K562 (cell line): ENCODE results near the gene CEP131. TPM values are rescaled to one million over a fixed set of nuclear protein-coding genes. Genes with fewer than 3 reads are reported as not detected.

ENCODE experiments used
- ATAC-seq: fragments of 200-7000 bp; cut with Tn5 transposase; 3 replicates; pipeline ENCODE4 v1.9.1; 2020; ENCODE audit warnings: moderate library complexity
- BruUV-seq: library from RNA; stranded (reverse); fragments of 400-500 nt; replicated peaks from 2 replicates; lab custom pipeline; 2021; lab: Mats Ljungman, UMichigan
- CTCF ChIA-PET: fragments of 300-600 bp; formaldehyde crosslinking; extraction: SDS; loops from one replicate; lab custom pipeline; 2021; ENCODE audit warnings: low intra/inter-chr PET ratio; lab: Yijun Ruan, JAX
- POLR2A ChIA-PET: fragments of 300-600, 350-650 bp; sonication (Branson Sonifier 250); formaldehyde crosslinking; extraction: SDS; loops from one replicate; lab custom pipeline; 2021; ENCODE audit warnings: antibody characterized with exemption, inconsistent platforms; lab: Yijun Ruan, JAX
- DNase-seq, 4 experiments: peaks; one replicate each; pipeline versions ENCODE4 v3.0.0 to v3.0.0-alpha.2; 2011 to 2018; ENCODE audit warnings: low spot score in 3 of 4, mixed read lengths in 3 of 4; ENCODE audit errors: extremely low read depth in 1 of 4
- FAIRE-seq: peaks from 2 replicates; lab custom pipeline; 2011; peaks lifted over from hg19 to GRCh38; lab: Jason Lieb, UNC
- H2AFZ ChIP-seq: 2 replicates; pipeline ENCODE4 v1.6.0; 2011; ENCODE audit warnings: low read depth, low read length, control low read depth, inconsistent platforms
- H3K27ac ChIP-seq: fragments of 200-600 bp; 3 replicates; pipeline ENCODE4 v1.8.0; 2011; ENCODE audit warnings: low read depth, mild to moderate bottlenecking, control low read depth, inconsistent platforms, low read length, moderate library complexity, mixed read lengths; ENCODE audit errors: extremely low read depth
- H3K27me3 ChIP-seq, 2 experiments: fragments of 300-600 bp in 1 of 2; 2 replicates in 1 of 2; 3 replicates in 1 of 2; pipeline versions ENCODE4 v1.6.0 to v1.8.0; 2011; ENCODE audit warnings: inconsistent platforms in 2 of 2, low read length in 2 of 2, mild to moderate bottlenecking in 1 of 2, mixed read lengths in 1 of 2, moderate library complexity in 1 of 2; ENCODE audit not compliant: control insufficient read depth in 2 of 2, insufficient read depth in 2 of 2
- H3K36me3 ChIP-seq: fragments of 300-600 bp; 3 replicates; pipeline ENCODE4 v1.8.0; 2011; ENCODE audit warnings: mild to moderate bottlenecking, low read length, inconsistent platforms; ENCODE audit not compliant: control insufficient read depth, insufficient read depth
- H3K4me1 ChIP-seq, 2 experiments: fragments of 200-600 bp in 1 of 2; replicated peaks in 1 of 2; 2 replicates in 1 of 2; 3 replicates in 1 of 2; pipeline versions ENCODE4 v1.5.1 to v1.8.0; 2011; ENCODE audit warnings: inconsistent platforms in 2 of 2, low read length in 2 of 2, mild to moderate bottlenecking in 1 of 2, mixed read lengths in 1 of 2, moderate library complexity in 1 of 2; ENCODE audit not compliant: control insufficient read depth in 2 of 2, insufficient read depth in 2 of 2
- H3K4me2 ChIP-seq: 2 replicates; pipeline ENCODE4 v1.6.1; 2011; ENCODE audit warnings: low read length, control low read depth, inconsistent platforms, mixed read lengths; ENCODE audit not compliant: insufficient read depth
- H3K4me3 ChIP-seq: fragments of 200-600 bp; sonication (generic), shearing (Covaris generic); 2 replicates; pipeline ENCODE4 v1.5.1; 2016; ENCODE audit warnings: control low read depth, inconsistent platforms
- H3K79me2 ChIP-seq: fragments of 200-600 bp; 3 replicates; pipeline ENCODE4 v1.8.0; 2011; ENCODE audit warnings: low read length, inconsistent platforms; ENCODE audit not compliant: control insufficient read depth, insufficient read depth
- H3K9ac ChIP-seq, 2 experiments: 2 replicates each; pipeline versions ENCODE4 v1.6.0 to v1.6.1; 2011; ENCODE audit warnings: low read depth in 2 of 2, low read length in 2 of 2, control low read depth in 1 of 2, inconsistent platforms in 1 of 2, mild to moderate bottlenecking in 1 of 2, mixed read lengths in 1 of 2; ENCODE audit not compliant: insufficient read depth in 1 of 2
- H3K9me1 ChIP-seq: one replicate; pipeline ENCODE4 v1.6.0; 2011; ENCODE audit warnings: inconsistent platforms, mild to moderate bottlenecking, low read length, moderate library complexity; ENCODE audit not compliant: control insufficient read depth, insufficient read depth
- H3K9me3 ChIP-seq: replicated peaks from 2 replicates; pipeline ENCODE4 v1.5.1; 2011; ENCODE audit warnings: low read depth, low read length, inconsistent platforms; ENCODE audit not compliant: control insufficient read depth, insufficient read depth
- H4K20me1 ChIP-seq: replicated peaks from 2 replicates; pipeline ENCODE4 v1.6.1; 2011; ENCODE audit warnings: low read length, inconsistent platforms, mixed read lengths; ENCODE audit not compliant: control insufficient read depth, insufficient read depth
- ZNF318 ChIP-seq, 2 experiments: fragments of 450-650 bp; IDR thresholded peaks; 2 replicates each; pipeline ENCODE4 v1.6.1; 2016; ENCODE audit warnings: mild to moderate bottlenecking in 2 of 2, borderline replicate concordance in 1 of 2, low read depth in 1 of 2, moderate library complexity in 1 of 2
- WGBS: fragments of 100-300 bp; shearing (Covaris generic); methylation state at CpG from one replicate; pipeline ENCODE4 v1.1.6; 2016; ENCODE audit warnings: low coverage, mixed read lengths; ENCODE audit not compliant: insufficient coverage; ENCODE audit errors: missing lambda C conversion rate; 5-methylcytosine and 5-hydroxymethylcytosine counted together
- in situ Hi-C: fragments of 300-500 bp; cut with MboI; formaldehyde crosslinking; loops from 4 replicates; pipeline ENCODE4 v1.15.0; 2018; ENCODE audit warnings: inconsistent platforms, mixed read lengths
- intact Hi-C: fragments of 100-400 bp; cut with micrococcal nuclease; formaldehyde crosslinking; loops from 2 replicates; pipeline ENCODE4 v1.14.2; 2022
- polyA plus RNA-seq, 8 experiments: library from polyadenylated mRNA; depleted of rRNA in 4 of 8; stranded (reverse) in 5 of 8; unstranded in 3 of 8; fragments of >200 nt; fragmentation: Nextera tagmentation in 2 of 8; fragmentation: Illumina TruSeq in 1 of 8; extraction: Ambion mirVana in 2 of 8; extraction: Trizol in 1 of 8; gene quantifications; 2 replicates each; pipeline versions ENCODE4 v1.2.1 to v1.2.3, GENCODE V29; 2011 to 2014; ENCODE audit warnings: inconsistent platforms in 1 of 8, missing spikeins in 1 of 8
- total RNA-seq, 7 experiments: library from RNA; depleted of rRNA in 6 of 7; stranded (reverse); fragments of >200 nt in 6 of 7; fragmentation: Illumina TruSeq in 2 of 7; extraction: Trizol in 2 of 7; gene quantifications; 2 replicates each; pipeline versions ENCODE4 v1.2.1 to v1.2.3, GENCODE V29; 2011 to 2021; ENCODE audit warnings: low replicate concordance in 1 of 7
- TF ChIP-seq, protein P1 (sequence below), 3 experiments: fragments of 200-800 bp in 1 of 3; sonication (Bioruptor generic) in 1 of 3; sonication (generic) in 1 of 3; formaldehyde crosslinking in 1 of 3; IDR thresholded peaks; 2 replicates each; pipeline versions ENCODE4 v1.6.1 to v1.8.0; 2016 to 2022; ENCODE audit warnings: mild to moderate bottlenecking in 2 of 3, missing compliant biosample characterization in 2 of 3, missing genetic modification characterization in 2 of 3, missing genetic modification reagents in 1 of 3

The CEP131 gene
- total and polyA plus RNA-seq, 9 of the 15 experiments (the other 6 are each of a cell fraction or from before 2014, with no cell fraction given) = 0.24 to 21.2 (median 2.3) TPM

- Histone ChIP-seq H2AFZ (no peak overlapping the region), H3K36me3 (no peaks in the 10 kb centered on the region), H3K4me3 (no peak overlapping the region), H3K4me1 (peaks cover 0 to 73% of the 10 kb centered on the region in 2 experiments; a peak in 2 of 5 replicates), H3K27me3 (peaks cover 32 to 82% of the 10 kb centered on the region in 2 experiments; a peak in 4 of 5 replicates), H3K27ac (no peak overlapping the region)
- ATAC-seq (no peak), FAIRE-seq (no peak)
- intact Hi-C loops = no loop called here
- BruUV-seq = no TSS peak
- no peak for TF ChIP-seq ZNF318 (IDR thresholded peaks at IDR 0.05; ENCODE audit: borderline replicate concordance in 1 of 2, low read depth in 1 of 2)
- TF ChIP-seq, protein P1, sequence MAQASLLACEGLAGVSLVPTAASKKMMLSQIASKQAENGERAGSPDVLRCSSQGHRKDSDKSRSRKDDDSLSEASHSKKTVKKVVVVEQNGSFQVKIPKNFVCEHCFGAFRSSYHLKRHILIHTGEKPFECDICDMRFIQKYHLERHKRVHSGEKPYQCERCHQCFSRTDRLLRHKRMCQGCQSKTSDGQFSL (CRISPR knock-in tag; IDR thresholded peaks at IDR 0.05) = peak; percentile 70; the same call in 1 of the 2 replicates
- TF ChIP-seq, protein P1 (tag; IDR thresholded peaks at IDR 0.05) = no peak
- TF ChIP-seq, all 486 proteins: peak for 1
- in situ Hi-C loops = no loop called here
- Histone ChIP-seq H4K20me1 (peaks cover 5% of the 10 kb centered on the region; the same call in 1 of the 2 replicates), H3K9me3 (no peaks in the 10 kb centered on the region), H3K9me1 (no peaks in the 10 kb centered on the region), H3K9ac (no peak overlapping the region), H3K79me2 (no peaks in the 10 kb centered on the region), H3K4me2 (no peak overlapping the region)
- WGBS = 8% methylated on average over 9 of the region's 15 CpGs
- CTCF ChIA-PET = no interaction called here
- DNase-seq = no peak
- POLR2A ChIA-PET = interaction anchor here (0.7 to 1.0 kb wide), 2 partner anchors 11 to 1711 kb away, joined by 3 read pairs; no protein-coding TSS in a partner anchor
These were observed 58.9 kb downstream of the CEP131 start for GRCh38 chr17:81163703-81164370.
